Mesendoderm (in vitro differentiated cells): ENCODE data around the gene RALGAPA1.

Source experiments
- DNase-seq: peaks from one replicate; pipeline ENCODE4 v3.0.0; 2013
- H2AK5ac ChIP-seq: 2 replicates; pipeline ENCODE4 v1.6.1; 2013; ENCODE audit warnings: low read length, inconsistent platforms
- H2BK120ac ChIP-seq: 2 replicates; pipeline ENCODE4 v1.6.1; 2013; ENCODE audit warnings: low read depth, mild to moderate bottlenecking, low read length, moderate library complexity, mixed read lengths
- H2BK15ac ChIP-seq: replicated peaks from 2 replicates; pipeline ENCODE4 v1.6.1; 2013; ENCODE audit warnings: low read depth, mild to moderate bottlenecking, moderate library complexity
- H2BK5ac ChIP-seq: 2 replicates; pipeline ENCODE4 v1.6.1; 2013; ENCODE audit warnings: low read length, inconsistent platforms
- H3K18ac ChIP-seq: 2 replicates; pipeline ENCODE4 v1.6.1; 2013; ENCODE audit warnings: mild to moderate bottlenecking, low read length, mixed read lengths
- H3K23ac ChIP-seq: one replicate; pipeline ENCODE4 v1.6.1; 2013; ENCODE audit warnings: low read length
- H3K27ac ChIP-seq: 2 replicates; pipeline ENCODE4 v1.5.1; 2013; ENCODE audit warnings: low read depth, mild to moderate bottlenecking, inconsistent platforms, low read length, moderate library complexity
- H3K27me3 ChIP-seq: 2 replicates; pipeline ENCODE4 v1.6.1; 2013; ENCODE audit warnings: low read length, control low read depth, mild to moderate bottlenecking, inconsistent platforms; ENCODE audit not compliant: insufficient read depth, poor library complexity
- H3K36me3 ChIP-seq: 2 replicates; pipeline ENCODE4 v1.6.1; 2013; ENCODE audit warnings: low read length, inconsistent platforms; ENCODE audit not compliant: control insufficient read depth, insufficient read depth
- H3K4ac ChIP-seq: one replicate; pipeline ENCODE4 v1.6.1; 2013; ENCODE audit warnings: low read depth, mild to moderate bottlenecking, low read length, moderate library complexity
- H3K4me1 ChIP-seq: 2 replicates; pipeline ENCODE4 v1.6.1; 2013; ENCODE audit warnings: low read depth, low read length, inconsistent platforms; ENCODE audit not compliant: control insufficient read depth
- H3K4me2 ChIP-seq: 2 replicates; pipeline ENCODE4 v1.6.1; 2013; ENCODE audit warnings: low read length
- H3K4me3 ChIP-seq: 2 replicates; pipeline ENCODE4 v1.5.1; 2013; ENCODE audit warnings: mild to moderate bottlenecking, low read length
- H3K56ac ChIP-seq: one replicate; pipeline ENCODE4 v1.6.1; 2013; ENCODE audit warnings: low read length
- H3K79me1 ChIP-seq: 2 replicates; pipeline ENCODE4 v1.6.1; 2013; ENCODE audit warnings: low read length, inconsistent platforms
- H3K79me2 ChIP-seq: 2 replicates; pipeline ENCODE4 v1.6.1; 2013; ENCODE audit warnings: mild to moderate bottlenecking, low read length; ENCODE audit not compliant: control insufficient read depth, insufficient read depth
- H3K9ac ChIP-seq: 2 replicates; pipeline ENCODE4 v1.6.1; 2013; ENCODE audit warnings: low read length, inconsistent platforms
- H4K5ac ChIP-seq: one replicate; pipeline ENCODE4 v1.6.1; 2013; ENCODE audit warnings: low read length
- H4K8ac ChIP-seq: one replicate; pipeline ENCODE4 v1.6.1; 2013; ENCODE audit warnings: low read depth, mild to moderate bottlenecking, control low read depth, low read length, moderate library complexity
- WGBS: extraction: QIAGEN DNeasy Blood & Tissue Kit; methylation state at CpG from one replicate; pipeline ENCODE4 v1.1.7; 2013; ENCODE audit warnings: low lambda C conversion rate, missing lambda C conversion rate; ENCODE audit not compliant: insufficient coverage; ENCODE audit errors: extremely low coverage; 5-methylcytosine and 5-hydroxymethylcytosine counted together

RALGAPA1 gene

DNA sequence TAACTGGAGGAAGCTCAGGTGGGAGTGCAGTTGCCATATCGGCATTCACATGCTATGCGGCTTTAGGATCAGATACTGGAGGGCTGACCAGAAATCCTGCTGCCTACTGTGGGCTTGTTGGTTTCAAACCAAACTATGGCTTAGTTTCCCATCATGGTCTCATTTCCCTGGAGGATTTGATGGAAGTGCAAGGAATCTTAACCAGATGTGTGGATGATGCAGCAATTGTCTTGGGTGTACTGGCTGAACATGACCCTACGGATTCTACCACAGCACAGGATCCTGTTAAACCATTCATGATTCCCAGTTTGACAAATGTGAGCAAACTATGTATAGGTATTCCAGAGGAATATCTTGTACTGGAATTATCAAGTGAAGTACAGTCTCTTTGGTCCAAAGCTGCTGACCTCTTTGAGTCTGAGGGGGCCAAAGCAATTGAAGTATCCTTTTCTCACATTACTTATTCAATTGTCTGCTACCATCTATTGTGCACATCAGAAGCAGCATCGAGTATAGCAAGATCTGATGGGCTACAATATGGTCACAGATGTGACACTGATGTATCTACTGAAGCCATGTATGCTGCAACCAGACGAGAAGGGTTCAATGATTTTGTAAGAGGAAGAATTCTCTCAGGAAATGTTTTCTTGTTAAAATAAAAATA, 42.9 kb downstream of the RALGAPA1 start:
- Histone ChIP-seq H3K4ac (no peak overlapping the region), H3K79me1 (no peaks in the 10 kb centered on the region), H3K4me2 (no peak overlapping the region), H3K27me3 (no peaks in the 10 kb centered on the region), H3K56ac (no peak overlapping the region), H3K79me2 (no peaks in the 10 kb centered on the region), H3K18ac (no peak overlapping the region), H3K27ac (no peak overlapping the region), H2BK5ac (no peak overlapping the region), H4K5ac (no peak overlapping the region), H3K4me1 (no peaks in the 10 kb centered on the region), H3K4me3 (no peak overlapping the region), H2AK5ac (no peak overlapping the region), H2BK15ac (no peak overlapping the region), H4K8ac (no peak overlapping the region), H3K23ac (no peak overlapping the region), H3K36me3 (no peaks in the 10 kb centered on the region), H3K9ac (no peak overlapping the region), H2BK120ac (no peak overlapping the region)
- no CpG with 5 or more reads among the region's 5 CpGs for WGBS
- DNase-seq = no peak

DNA sequence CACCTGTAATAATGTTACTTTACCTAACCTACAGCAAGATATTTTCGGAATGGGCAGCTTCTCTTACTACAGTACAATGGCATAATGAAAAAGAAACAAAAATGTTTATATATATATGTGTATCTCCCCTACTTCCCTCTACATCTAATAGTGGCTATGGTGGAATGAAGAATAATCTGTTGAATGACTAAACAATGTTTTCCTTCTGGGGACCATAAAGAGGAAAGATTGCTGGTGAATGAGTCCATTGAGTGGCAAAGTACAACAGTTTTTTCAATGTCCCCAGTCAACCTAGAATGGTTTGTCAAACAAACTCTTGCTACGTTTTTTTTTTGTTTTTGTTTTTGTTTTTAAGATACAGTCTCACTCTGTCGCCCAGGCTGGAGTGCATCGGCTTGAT, 47.2 kb downstream of the RALGAPA1 start:
- Histone ChIP-seq H2AK5ac (no peak overlapping the region), H2BK15ac (no peak overlapping the region), H3K9ac (no peak overlapping the region), H3K23ac (no peak overlapping the region), H3K56ac (no peak overlapping the region), H3K79me1 (no peaks in the 10 kb centered on the region), H3K79me2 (no peaks in the 10 kb centered on the region), H3K27ac (no peak overlapping the region), H2BK120ac (no peak overlapping the region), H3K36me3 (no peaks in the 10 kb centered on the region), H3K4me3 (no peak overlapping the region), H4K8ac (no peak overlapping the region), H2BK5ac (no peak overlapping the region), H3K18ac (no peak overlapping the region), H3K27me3 (no peaks in the 10 kb centered on the region), H3K4me1 (no peaks in the 10 kb centered on the region), H3K4me2 (no peak overlapping the region), H4K5ac (no peak overlapping the region), H3K4ac (no peak overlapping the region)
- WGBS = no CpG with 5 or more reads among the region's 4 CpGs
- DNase-seq = no peak

- H3K9ac ChIP-seq = no peak overlapping the region
- H3K27ac ChIP-seq = no peak overlapping the region
- no CpG with 5 or more reads among the region's 1 CpG for WGBS
- no peaks in the 10 kb centered on the region for H3K4me1 ChIP-seq
- no peak overlapping the region for H3K23ac ChIP-seq
- no peak overlapping the region for H3K4me2 ChIP-seq
- no peak overlapping the region for H3K4me3 ChIP-seq
- no peaks in the 10 kb centered on the region for H3K27me3 ChIP-seq
- no peak overlapping the region for H2BK120ac ChIP-seq
- H2BK15ac ChIP-seq = no peak overlapping the region
- no peaks in the 10 kb centered on the region for H3K79me1 ChIP-seq
- DNase-seq = no peak
- no peak overlapping the region for H3K56ac ChIP-seq
- H4K8ac ChIP-seq = no peak overlapping the region
- H2BK5ac ChIP-seq = no peak overlapping the region
- no peaks in the 10 kb centered on the region for H3K36me3 ChIP-seq
- no peak overlapping the region for H4K5ac ChIP-seq
- H3K79me2 ChIP-seq = no peaks in the 10 kb centered on the region
- no peak overlapping the region for H2AK5ac ChIP-seq
- H3K4ac ChIP-seq = no peak overlapping the region
- no peak overlapping the region for H3K18ac ChIP-seq
Observed at GRCh38 chr14:35760143-35760542, 49.0 kb downstream of the RALGAPA1 start.

GRCh38 chr14:35758523-35759129, 50.5 kb downstream of the RALGAPA1 start:
- Histone ChIP-seq H3K18ac (no peak overlapping the region), H3K4me3 (no peak overlapping the region), H3K4ac (no peak overlapping the region), H2AK5ac (no peak overlapping the region), H2BK15ac (no peak overlapping the region), H4K8ac (no peak overlapping the region), H3K27ac (no peak overlapping the region), H3K79me1 (no peaks in the 10 kb centered on the region), H3K79me2 (no peaks in the 10 kb centered on the region), H3K4me1 (no peaks in the 10 kb centered on the region), H3K36me3 (no peaks in the 10 kb centered on the region), H3K23ac (no peak overlapping the region), H3K9ac (no peak overlapping the region), H4K5ac (no peak overlapping the region), H3K4me2 (no peak overlapping the region), H3K56ac (no peak overlapping the region), H2BK5ac (no peak overlapping the region), H3K27me3 (no peaks in the 10 kb centered on the region), H2BK120ac (no peak overlapping the region)
- WGBS = no CpG with 5 or more reads among the region's 3 CpGs
- no peak for DNase-seq

DNA sequence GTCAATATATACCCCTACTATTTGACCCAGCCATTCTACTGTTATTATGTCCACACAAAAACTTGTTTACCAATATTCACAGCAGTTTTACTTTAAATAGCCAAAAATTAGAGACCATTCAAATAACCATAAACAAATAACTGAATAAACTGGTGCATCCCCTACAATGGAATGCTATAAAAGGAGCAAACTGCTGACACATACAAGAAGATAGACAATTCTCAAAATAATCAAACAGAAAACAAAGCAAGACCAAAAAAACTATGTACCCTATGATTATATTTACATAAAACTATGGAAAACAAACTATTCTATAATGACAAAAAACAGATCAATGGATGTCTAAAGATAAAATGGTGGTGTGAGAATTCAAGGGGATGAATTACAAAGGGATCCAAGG, 54.4 kb downstream of the RALGAPA1 start:
- Histone ChIP-seq H3K4me1 (no peaks in the 10 kb centered on the region), H2BK5ac (no peak overlapping the region), H3K23ac (no peak overlapping the region), H3K4me3 (no peak overlapping the region), H3K56ac (no peak overlapping the region), H3K27me3 (no peaks in the 10 kb centered on the region), H2BK15ac (no peak overlapping the region), H3K4me2 (no peak overlapping the region), H3K79me1 (no peaks in the 10 kb centered on the region), H4K5ac (no peak overlapping the region), H4K8ac (no peak overlapping the region), H3K9ac (no peak overlapping the region), H3K27ac (no peak overlapping the region), H3K79me2 (no peaks in the 10 kb centered on the region), H2BK120ac (no peak overlapping the region), H3K36me3 (no peaks in the 10 kb centered on the region), H3K18ac (no peak overlapping the region), H3K4ac (no peak overlapping the region), H2AK5ac (no peak overlapping the region)
- DNase-seq = no peak

- Histone ChIP-seq H3K23ac (no peak overlapping the region), H3K79me2 (no peaks in the 10 kb centered on the region), H3K27me3 (no peaks in the 10 kb centered on the region), H3K4me2 (no peak overlapping the region), H3K27ac (no peak overlapping the region), H3K56ac (no peak overlapping the region), H4K8ac (no peak overlapping the region), H4K5ac (no peak overlapping the region), H3K4ac (no peak overlapping the region), H3K79me1 (no peaks in the 10 kb centered on the region), H3K36me3 (no peaks in the 10 kb centered on the region), H2BK120ac (no peak overlapping the region), H2AK5ac (no peak overlapping the region), H3K18ac (no peak overlapping the region), H2BK5ac (no peak overlapping the region), H3K4me3 (no peak overlapping the region), H3K9ac (no peak overlapping the region), H3K4me1 (no peaks in the 10 kb centered on the region), H2BK15ac (no peak overlapping the region)
- no peak for DNase-seq
- no CpG with 5 or more reads among the region's 3 CpGs for WGBS
Observed at GRCh38 chr14:35752380-35752779, 56.7 kb downstream of the RALGAPA1 start.
